ENCODE results near the gene NDUFA3.
"Not testable (repeated sequence)": the region's sequence is repeated elsewhere in the genome, so short reads cannot be mapped to it uniquely, and the experiment has no call there.

NDUFA3 gene

DNA sequence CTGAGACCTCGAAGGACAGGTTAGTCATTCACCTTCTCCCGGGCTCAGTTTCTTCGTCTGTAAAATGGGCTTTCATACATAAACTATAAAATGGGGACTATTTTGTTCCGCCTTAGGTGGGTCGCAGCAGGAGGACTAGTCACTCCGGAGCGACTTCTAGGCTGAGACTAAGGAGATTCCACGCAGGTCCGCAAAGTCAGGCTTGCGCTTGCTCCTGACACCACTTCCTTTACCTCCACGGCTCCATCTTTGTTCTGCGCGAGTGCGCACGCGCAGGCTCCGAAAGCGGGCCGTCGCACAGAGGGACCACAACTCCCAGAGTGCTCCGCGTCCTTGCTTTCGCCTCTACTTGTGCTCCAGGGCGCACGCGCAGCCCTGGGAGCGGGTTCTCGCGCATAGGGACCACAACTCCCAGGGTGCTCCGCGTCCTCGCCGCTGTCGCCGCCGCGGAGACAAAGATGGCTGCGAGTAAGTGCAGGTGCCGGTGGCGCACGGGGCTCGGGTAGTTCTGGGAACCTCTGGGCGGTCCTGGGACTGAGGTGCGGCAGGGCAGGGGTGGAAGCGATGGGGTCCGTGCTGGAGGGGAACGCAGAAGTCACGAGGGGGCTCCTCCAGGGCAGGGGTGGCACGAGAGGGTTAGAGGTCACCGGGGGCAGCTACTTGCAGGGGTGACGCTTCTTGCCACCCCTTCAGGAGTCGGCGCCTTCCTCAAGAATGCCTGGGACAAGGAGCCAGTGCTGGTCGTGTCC is at the start of gene NDUFA3:
TSS of gene NDUFA3 (plus strand) at position 435 of the 749 bp plus-strand sequence. CDS start at position 459, 24 bp downstream.
- peak; percentile 98 for DNase-seq

DNA sequence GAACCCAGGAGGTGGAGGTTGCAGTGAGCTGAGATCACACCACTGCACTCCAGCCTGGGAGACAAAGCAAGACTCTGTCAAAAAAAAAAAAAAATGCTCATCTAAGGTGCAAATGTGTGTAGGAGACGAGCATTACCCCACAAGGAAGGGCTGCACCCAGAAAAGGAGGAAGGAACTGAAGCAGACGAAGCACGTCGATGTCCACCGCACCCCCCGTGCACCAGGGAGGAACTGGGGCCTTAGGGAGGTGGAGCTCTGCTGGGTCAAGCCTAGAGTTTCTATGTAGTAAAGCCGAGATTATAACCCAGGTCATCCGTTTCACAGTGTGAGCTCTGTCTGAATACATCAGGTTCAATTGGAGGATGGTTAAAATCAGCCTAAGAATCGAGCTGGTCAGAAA is 40.0 kb upstream of the NDUFA3 start:
- DNase-seq, result no peak

DNA sequence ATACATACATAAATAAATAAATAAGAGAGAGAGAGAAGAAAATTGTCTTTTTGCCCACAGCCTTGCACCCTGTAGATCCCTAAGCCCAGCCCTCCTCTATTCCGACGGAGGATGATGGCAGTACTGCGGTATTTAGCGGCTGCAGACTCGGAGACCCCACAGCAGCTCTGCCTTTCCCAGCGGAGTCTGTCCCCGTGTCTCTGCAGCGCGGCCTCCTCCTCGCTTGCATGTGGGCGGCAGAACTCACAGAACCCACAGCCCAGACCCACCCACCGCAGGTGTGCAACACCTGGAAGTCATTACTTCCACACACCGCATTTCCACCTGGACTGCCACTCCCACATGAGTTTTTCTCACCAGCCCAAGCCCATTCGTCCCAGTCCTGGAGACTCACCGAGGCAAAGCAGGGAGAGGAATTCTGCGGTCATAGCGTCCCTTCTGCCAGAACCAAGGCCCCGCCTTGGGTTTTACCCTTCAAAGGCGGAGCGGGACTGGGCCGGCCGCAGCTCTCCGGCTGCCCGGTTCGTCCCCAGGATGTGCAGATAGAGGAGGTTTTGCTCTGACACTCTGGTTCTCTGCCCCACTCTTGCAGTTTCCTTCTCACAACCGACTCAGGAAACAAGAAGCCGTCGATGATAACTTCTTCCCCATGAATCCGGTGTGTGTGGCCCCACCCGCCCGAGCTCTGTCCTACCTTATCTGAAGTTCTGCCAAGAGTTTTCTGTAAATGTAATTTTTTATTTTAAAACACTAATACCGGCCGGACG is 39.1 kb upstream of the NDUFA3 start, which contains the start of gene VSTM1:
TSS of gene VSTM1 (minus strand) at position 548 of the 767 bp plus-strand sequence. CDS start at position 428, 120 bp downstream.
- no peak for DNase-seq

DNA sequence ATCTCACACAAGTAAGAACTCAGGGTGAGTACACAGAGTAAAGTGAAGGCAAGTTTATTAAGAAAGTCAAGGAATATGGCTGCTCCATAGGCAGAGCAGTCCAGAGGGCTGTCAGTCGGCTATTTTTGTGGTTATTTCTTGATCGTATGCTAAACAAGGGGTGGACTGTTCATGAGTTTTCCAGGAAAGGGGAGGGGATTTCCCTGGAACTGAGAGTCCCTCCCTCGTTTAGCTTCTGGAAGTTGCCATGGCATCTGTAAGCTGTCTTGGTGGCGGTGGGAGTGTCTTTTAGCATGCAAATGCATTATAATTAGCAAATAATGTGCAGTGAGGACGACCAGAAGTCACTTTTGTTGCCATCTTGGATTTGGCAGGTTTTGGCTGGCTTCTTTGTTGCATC is 33.2 kb upstream of the NDUFA3 start:
- no peak for DNase-seq

DNA sequence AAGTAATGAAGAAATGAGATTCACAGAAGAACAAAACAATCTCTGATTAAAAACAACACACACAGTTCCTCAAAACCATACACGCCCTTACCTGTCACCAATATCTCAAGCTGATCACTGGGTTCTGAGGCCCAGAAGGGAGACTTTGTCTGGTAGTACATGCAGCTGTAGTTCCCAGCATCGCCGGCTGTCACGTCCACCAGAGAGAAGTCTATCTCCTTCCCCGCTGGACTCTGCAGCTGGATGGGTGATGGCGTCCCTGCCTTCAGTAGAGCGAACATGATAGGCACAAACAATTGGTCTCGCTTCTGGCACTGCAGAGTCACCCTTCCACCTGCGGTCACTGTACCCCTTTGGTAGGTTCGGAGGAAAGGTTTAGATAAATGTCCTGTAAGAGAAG is 28.8 kb upstream of the NDUFA3 start:
- DNase-seq, result no peak

DNA sequence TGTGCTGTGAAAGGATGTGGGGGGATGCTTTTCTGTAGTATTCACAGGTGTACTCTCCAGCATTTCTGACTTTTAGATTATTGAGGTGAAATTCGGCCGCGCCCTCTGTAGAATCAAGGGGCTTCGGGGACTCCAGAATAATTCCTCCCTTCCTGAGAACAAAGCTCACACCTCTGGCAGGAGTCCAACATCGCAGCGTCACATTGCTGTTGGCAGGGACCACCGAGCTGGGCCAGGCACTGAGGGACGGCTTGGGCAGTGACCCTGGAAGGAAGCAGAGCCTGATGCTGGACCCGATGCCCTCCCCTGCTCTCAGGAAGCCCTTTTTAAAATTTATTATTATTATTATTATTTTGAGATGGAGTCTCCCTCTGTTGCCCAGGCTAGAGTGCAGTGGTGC is 27.8 kb upstream of the NDUFA3 start:
- DNase-seq, result no peak

DNA sequence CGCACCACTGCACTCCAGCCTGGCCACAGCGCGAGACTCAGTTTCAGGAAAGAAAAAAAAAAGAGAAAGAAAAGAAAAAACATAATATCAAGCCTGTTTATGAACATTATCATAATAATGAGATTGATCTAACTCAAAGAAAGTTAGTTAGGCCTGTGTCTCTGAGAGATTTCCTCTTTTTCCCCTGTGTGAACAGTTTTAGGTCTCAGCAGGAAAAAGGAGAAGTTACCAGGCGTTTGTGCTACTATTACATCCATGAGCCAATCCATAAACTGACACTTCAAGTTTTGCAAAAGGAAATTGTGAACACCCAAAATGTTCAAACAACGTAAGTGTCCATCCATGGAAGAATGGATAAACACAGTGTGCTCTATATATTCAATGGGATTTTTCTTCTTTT is 25.3 kb upstream of the NDUFA3 start:
- no peak for DNase-seq

DNA sequence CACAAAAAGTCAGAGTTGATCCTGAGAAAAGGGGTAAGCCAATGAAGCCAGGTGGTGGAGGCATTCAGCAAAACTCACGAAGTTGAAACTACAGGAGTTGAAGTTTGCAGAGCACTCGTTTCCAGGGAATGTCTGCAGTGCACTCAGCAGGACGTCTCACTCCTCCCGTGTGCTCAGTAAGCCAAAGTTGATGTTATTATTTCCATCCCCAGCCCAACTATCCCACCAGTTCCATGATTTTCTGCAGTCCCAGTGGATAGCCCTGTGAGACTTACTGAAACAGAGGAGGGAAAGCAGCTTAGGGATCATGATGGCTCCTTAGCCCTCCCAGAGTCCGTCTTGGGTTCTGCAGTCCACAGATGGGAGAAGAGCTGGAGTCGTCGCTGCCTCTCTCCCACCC is 21.6 kb upstream of the NDUFA3 start, which contains the start of gene TARM1:
TSS of gene TARM1 (minus strand) at position 334 of the 400 bp plus-strand sequence. CDS start at position 309, 25 bp downstream.
- DNase-seq, result no peak

DNA sequence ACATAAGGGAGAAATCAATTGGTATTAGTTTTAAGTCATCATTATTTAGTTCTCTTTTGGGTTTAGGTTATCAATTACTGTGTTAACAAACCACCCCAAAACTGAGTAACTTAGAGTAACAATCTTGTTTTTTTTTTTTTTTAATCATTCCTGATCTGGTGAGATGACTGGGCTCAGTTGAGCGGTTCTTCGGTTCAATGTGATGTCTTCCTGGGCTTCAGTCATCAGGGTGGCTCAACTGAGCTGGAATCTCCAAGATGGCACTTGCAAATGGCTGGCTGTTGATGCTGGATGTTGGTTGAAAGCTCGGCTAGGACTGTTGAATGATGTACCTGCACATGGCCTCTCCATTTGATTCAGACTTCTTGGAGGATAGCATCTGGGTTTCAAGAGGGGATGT is 18.2 kb upstream of the NDUFA3 start:
- no peak for DNase-seq

DNA sequence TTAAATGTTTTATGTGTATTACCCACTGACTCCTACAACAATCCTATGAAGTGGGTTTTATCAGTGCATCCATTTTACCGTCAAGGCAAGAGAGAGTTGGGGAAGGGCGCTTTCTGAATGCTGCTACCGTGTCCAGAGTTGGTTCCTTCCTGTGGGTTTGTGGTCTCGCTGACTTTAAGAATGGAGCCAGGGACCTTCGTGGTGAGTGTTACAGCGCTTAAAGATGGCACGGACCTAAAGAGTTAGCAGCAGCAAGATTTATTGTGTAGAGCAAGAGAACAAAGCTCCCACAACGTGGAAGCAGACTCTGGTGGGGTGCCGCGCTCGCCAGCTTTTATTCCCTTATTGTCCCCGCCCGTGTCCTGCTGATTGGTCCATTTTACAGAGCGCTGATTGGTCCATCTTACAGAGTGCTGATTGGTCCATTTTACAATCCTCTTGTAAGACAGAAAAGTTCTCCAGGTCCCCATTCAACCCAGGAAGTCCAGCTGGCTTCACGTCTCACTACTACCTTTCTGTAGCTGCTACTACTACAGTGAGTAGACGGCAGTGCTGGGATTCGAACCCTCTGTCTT is 8.1 kb upstream of the NDUFA3 start:
- no peak for DNase-seq

DNA sequence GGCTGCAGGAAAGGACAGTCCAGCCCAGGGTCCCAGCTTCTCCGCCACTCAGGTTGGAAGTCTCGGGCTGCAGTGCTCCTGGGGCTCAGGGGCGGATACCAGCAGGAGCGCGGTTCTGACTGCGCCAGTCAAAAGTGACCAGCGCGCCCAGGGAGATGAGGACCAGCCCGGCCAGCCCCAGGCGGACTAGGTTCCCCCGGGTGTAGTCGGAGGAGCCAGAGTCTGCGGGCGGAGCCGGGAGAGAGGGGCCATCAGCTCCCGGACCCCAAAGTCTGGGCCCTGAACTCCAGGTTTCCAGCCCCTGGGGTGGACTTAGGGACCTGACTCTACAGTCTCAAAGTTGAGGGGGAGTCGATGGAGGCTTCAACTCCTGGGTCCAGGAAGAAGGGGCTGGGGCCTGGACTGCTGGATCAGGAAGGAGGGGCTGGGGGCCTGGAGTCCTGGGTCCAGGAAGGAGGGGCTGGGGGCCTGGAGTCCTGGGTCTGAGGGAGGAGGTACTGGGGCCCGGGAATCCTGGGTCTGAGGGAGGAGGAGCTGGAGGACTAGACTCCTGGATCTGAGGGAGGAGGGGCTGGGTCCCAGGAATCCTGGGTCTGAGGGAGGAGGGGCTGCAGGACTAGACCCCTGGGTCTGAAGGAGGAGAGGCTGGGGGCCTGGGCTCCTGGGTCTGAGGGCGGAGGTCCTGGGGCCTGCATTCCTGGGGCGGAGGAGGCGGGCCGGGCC is 7.4 kb upstream of the NDUFA3 start:
- no peak for DNase-seq

DNA sequence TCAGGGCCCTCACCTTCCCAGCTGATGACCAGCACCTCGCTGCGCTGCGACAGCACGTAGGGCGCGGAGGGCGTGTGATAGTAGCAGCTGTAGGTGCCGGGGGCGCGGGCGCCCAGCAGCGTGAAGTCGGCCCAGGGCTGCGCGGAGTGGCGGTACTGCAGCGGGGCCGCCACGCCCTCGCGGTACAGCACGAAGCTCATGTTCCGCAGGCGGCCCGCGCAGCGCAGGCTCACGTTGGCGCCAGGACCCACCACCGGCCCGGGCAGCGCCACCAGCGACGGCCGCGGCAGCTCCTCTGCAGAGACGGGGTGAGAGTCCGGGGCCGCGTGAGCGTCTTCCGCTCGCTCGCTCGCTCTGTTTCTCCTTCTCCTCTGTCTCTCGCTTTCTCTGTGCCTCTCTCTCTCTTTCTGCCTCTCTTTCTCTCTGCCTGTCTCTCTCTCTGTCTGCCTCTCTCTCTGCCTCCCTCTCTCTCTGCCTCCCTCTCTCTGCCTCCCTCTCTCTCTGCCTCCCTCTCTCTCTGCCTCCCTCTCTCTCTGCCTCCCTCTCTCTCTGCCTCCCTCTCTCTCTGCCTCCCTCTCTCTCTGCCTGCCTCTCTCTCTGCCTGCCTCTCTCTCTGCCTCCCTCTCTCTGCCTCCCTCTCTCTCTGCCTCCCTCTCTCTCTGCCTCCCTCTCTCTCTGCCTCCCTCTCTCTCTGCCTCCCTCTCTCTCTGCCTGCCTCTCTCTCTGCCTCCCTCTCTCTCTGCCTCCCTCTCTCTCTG is 6.6 kb upstream of the NDUFA3 start:
- peak; percentile 69 for DNase-seq

DNA sequence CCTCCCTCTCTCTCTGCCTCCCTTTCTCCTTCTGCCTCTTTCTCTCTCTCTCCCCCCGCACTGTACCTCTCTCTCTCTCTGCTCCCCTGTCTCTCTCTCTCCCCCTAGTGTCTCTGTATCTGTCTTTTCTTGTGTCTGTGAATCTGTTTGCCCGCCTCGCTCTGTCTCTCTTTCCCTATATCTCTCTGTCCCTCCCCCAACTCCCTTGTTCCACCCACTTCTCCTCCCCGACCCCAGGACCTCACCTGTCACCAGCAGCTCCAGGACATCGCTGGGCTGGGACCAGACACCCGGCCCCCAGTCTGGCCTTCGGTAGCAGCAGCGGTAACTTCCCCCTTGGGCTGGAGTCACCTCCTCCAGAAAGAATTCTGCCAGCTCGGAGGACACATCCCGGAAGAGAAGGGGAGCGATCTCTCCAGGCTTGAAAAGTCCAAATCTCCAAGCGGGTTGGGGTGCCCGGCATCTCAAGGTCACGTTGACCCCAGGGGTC is 6.0 kb upstream of the NDUFA3 start:
- peak; percentile 33 for DNase-seq

DNA sequence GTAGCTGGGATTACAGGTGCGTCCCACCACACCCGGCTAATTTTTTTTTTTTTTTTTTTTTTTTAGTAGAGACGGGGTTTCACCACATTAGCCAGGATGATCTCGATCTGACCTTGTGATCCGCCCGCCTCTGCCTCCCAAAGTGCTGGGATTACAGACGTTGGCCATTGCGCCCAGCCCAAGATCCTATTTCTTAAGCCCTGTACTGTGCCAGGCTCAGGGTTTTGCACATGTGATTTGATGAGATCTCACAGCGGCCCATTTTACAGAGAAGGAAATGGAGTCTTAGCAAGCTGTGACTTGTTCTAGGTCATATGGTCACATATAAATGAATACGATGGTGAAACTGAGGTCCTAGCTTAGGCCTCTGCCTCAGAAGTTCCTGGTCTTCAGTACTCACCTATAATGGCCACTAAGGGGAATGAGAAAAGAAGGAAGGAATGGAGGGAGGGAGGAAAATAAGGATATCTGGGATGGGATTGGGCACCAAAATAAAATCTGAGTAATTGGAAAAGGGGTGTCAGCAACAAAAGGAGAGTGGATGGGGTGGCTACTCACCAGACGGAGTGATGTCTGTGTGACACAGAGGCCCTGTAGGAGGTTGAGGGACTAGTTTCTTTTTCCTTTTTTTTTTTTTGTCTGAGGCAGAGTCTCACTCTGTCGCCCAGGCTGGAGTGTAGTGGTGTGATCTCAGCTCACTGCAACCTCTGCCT is 3.3 kb upstream of the NDUFA3 start:
- no peak for DNase-seq

DNA sequence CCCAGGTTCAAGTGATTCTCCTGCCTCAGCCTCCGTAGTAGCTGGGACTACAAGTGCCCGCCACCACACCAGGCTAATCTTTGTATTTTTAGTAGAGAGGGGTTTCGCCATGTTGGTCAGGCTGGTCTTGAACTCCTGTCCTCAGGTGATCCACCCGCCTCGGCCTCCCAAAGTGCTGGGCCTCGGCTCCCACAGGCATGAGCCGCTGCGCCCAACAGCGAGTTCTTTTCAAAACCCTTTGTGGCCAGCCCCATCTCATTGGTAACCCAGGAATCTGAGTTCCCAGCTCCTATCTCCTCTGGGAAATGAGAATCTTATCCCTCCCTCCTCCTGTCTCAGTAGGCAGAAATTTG is 2.8 kb upstream of the NDUFA3 start:
- DNase-seq, result not testable (repeated sequence)

DNA sequence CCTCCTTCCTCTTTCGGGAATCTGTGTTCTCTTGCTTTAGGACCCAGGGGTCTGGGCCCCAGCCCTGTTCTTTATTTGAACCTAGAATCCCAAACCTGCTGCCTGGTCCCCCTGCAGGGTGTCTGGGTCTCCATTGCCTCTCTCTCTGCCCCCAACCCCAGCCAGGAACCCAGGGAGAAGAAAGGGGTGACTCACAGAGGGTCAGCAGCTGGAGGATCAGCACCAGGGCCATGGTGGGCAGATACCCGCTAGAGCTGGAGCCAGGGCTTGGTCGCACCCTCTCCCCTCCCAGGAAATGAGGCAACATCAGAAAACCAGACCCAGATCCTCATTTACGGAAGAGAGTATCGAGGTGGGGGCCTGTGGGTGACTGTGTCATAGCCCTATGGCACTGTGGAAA is 2.1 kb upstream of the NDUFA3 start, which contains the start of gene OSCAR:
TSS of gene OSCAR (minus strand) at position 243 of the 400 bp plus-strand sequence. CDS start at position 232, 11 bp downstream.
- DNase-seq, result no peak

DNA sequence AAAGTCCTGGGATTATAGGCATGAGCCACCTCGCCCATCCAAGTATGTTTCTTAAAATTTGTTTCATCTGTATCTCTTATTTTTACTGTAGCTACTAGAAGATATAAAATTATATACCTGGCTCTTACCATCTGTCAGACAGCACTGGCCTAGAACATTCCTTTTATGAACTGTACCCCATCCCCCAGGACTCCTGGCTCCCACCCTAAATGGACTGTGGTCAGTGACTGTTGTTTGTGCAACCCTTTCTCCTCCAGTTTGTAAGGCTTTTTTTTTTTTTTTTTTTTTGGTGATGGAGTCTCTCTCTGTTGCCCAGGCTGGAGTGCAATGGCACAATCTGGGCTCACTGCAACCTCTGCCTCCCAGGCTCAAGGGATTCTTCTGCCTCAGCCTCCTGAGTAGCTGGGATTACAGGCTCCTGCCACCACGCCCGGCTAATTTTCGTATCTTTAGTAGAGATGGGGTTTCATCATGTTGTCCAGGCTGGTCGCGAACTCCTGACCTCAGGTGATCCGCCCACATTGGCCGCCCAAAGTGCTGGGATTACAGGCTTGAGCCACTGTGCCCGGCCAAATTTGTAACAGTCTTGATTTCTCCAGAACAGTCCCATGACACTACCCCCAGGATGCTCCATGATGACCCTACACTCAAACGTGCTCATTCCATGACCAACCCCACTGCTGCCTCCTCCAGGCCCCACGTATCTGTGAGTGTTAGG is 2.5 kb downstream of the NDUFA3 start:
- DNase-seq, result no peak

DNA sequence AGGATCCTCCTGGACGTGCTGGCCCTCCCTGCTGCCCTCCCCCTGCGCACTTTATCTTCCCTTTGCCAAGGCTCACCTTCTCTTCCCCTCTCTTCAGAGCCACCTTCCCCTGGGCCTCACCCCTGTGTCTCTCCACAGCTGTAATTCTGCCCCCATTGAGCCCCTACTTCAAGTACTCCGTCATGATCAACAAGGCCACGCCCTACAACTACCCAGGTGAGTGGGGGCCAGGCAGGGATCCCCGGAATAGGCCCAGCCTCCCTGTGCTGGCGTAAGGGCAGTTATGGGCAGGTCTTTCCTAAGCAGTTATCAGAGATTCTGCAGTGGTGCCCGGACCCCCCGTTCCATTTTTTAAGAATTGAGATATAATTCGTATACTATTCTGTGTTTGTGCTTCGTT is 3.1 kb downstream of the NDUFA3 start:
- DNase-seq, result no peak

DNA sequence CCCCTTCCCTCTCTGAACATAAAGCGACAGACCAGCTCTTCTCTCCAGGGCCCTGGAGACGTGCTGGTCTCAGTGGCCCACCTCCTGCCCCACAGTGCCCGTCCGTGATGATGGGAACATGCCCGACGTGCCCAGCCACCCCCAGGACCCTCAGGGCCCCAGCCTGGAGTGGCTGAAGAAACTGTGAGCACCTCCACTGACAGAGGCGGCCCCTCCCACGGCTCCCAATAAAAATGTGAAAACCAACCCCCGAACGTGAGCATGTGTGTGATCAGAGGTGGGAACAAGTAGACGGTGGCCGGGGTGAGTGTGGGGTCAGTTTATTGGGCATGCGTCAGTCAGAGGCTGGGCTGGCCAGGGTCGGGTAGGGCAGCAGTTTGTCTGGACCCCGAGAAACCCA is 4.1 kb downstream of the NDUFA3 start:
- no peak for DNase-seq

DNA sequence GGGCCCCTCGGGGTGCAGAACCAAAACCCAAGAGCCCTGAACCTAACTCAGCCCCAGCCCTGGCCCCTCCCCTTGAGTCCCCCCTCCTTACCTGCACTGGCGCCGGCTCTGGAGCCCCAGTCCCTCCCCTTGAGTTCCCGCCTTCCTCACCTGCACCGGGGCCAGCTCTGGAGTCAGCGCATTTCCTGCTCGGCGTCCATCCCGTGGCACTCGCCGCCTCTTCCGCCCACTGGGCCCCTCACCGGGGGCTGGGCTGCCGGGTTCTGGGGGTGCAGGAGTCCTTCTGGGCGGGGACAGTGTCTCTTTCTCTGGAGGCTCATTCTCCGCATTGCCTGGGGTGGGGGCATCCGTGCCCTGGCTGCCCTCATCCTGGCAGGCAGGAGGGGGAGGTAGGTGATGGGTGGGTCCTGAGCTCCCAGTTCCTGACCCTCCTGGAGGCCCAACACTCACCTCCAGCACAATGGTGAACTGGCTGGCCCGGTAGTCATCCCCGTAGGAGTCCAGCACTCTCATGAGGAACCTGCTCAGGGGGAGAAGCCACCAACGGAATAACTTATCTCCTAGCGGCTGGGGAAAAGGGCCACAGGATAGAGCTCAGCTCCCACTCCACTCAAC is 5.3 kb downstream of the NDUFA3 start:
- DNase-seq, result no peak

All from CD4-positive, alpha-beta T cell treated with Interleukin-6 for 4 hours (primary cell).